Central memory CD4-positive, alpha-beta T cell (primary cell): ENCODE data around the gene UNK.

ENCODE experiments used
- DNase-seq: peaks from one replicate; pipeline ENCODE4 v3.0.0; 2022

Gene UNK

GRCh38 chr17:75823257-75824041, 38.8 kb downstream of the UNK start:
- no peak for DNase-seq

GRCh38 chr17:75824050-75824552, 39.5 kb downstream of the UNK start:
- no peak for DNase-seq

GRCh38 chr17:75824666-75825065, 40.1 kb downstream of the UNK start:
- DNase-seq: no peak

- DNase-seq: no peak
Observed at GRCh38 chr17:75825149-75825552, 40.5 kb downstream of the UNK start.

- no peak for DNase-seq
Observed at GRCh38 chr17:75825748-75826370, 41.3 kb downstream of the UNK start.

GRCh38 chr17:75826561-75827307, 42.1 kb downstream of the UNK start:
- no peak for DNase-seq

- peak; percentile 62 for DNase-seq
Observed at GRCh38 chr17:75827308-75828075, 42.9 kb downstream of the UNK start.

- DNase-seq: no peak
Observed at GRCh38 chr17:75828076-75828400, 43.4 kb downstream of the UNK start.

- DNase-seq: no peak
Observed at GRCh38 chr17:75828741-75829140, 44.1 kb downstream of the UNK start.

GRCh38 chr17:75829747-75830146, 45.1 kb downstream of the UNK start:
- no peak for DNase-seq

GRCh38 chr17:75830164-75831031, 45.8 kb downstream of the UNK start:
- no peak for DNase-seq

GRCh38 chr17:75831032-75831571, 46.5 kb downstream of the UNK start:
- no peak for DNase-seq

GRCh38 chr17:75832164-75832651, 47.6 kb downstream of the UNK start:
- DNase-seq: peak; percentile 66

GRCh38 chr17:75832652-75833400, 48.2 kb downstream of the UNK start:
- DNase-seq: no peak

- DNase-seq: no peak
Observed at GRCh38 chr17:75834279-75834920, 49.8 kb downstream of the UNK start.

- DNase-seq: no peak
Observed at GRCh38 chr17:75834928-75835653, 50.5 kb downstream of the UNK start.

- no peak for DNase-seq
Observed at GRCh38 chr17:75835654-75835987, 51.0 kb downstream of the UNK start.

- DNase-seq: no peak
Observed at GRCh38 chr17:75836605-75837004, 52.0 kb downstream of the UNK start.

GRCh38 chr17:75837899-75838298, 53.3 kb downstream of the UNK start:
- DNase-seq: no peak

GRCh38 chr17:75838410-75838809, 53.8 kb downstream of the UNK start:
- DNase-seq: no peak
